GM18868 (cell line): ENCODE data around the gene MAP2K3.
"Not testable (repeated sequence)": the region's sequence is repeated elsewhere in the genome, so short reads cannot be mapped to it uniquely, and the experiment has no call there.

Experiments used
- ATAC-seq: cut with Tn5 transposase; IDR thresholded peaks from one replicate; pipeline ENCODE4 v1.9.1; 2021; ENCODE audit warnings: mild to moderate bottlenecking, moderate library complexity; ENCODE audit not compliant: unreplicated experiment

The MAP2K3 gene

GRCh38 chr17:21296097-21297025 is 11.8 kb downstream of the MAP2K3 start:
- no peak for ATAC-seq

- ATAC-seq: no peak
Measured at GRCh38 chr17:21297026-21297520, 12.6 kb downstream of the MAP2K3 start.

GRCh38 chr17:21297597-21297996 is 13.1 kb downstream of the MAP2K3 start:
- no peak for ATAC-seq

GRCh38 chr17:21298056-21298982 is 13.8 kb downstream of the MAP2K3 start:
- ATAC-seq: no peak

- no peak for ATAC-seq
Measured at GRCh38 chr17:21298983-21299519, 14.5 kb downstream of the MAP2K3 start.

GRCh38 chr17:21299981-21300600 is 15.6 kb downstream of the MAP2K3 start:
- ATAC-seq: no peak

GRCh38 chr17:21300601-21301571 is 16.4 kb downstream of the MAP2K3 start:
- ATAC-seq: no peak

- no peak for ATAC-seq
Measured at GRCh38 chr17:21301593-21302550, 17.4 kb downstream of the MAP2K3 start.

- ATAC-seq: no peak
Measured at GRCh38 chr17:21302711-21303425, 18.4 kb downstream of the MAP2K3 start.

- ATAC-seq: no peak
Measured at GRCh38 chr17:21303441-21304065, 19.0 kb downstream of the MAP2K3 start.

GRCh38 chr17:21304091-21304490 is 19.6 kb downstream of the MAP2K3 start:
- no peak for ATAC-seq

GRCh38 chr17:21304551-21305151 is 20.1 kb downstream of the MAP2K3 start:
- ATAC-seq: not testable (repeated sequence)

- not testable (repeated sequence) for ATAC-seq
Measured at GRCh38 chr17:21305431-21306180, 21.1 kb downstream of the MAP2K3 start.

GRCh38 chr17:21306611-21307272 is 22.2 kb downstream of the MAP2K3 start:
- ATAC-seq: not testable (repeated sequence)

GRCh38 chr17:21307273-21307625 is 22.7 kb downstream of the MAP2K3 start:
- not testable (repeated sequence) for ATAC-seq
